Airway epithelial cell (primary cell): ENCODE measurements around the gene HIGD1C. TPM values are rescaled to one million over a fixed set of nuclear protein-coding genes. Genes with fewer than 3 reads are reported as not detected.

Experiments
- total RNA-seq: library from RNA; depleted of rRNA; stranded (reverse); fragments of >200 nt; gene quantifications from 2 replicates; pipeline ENCODE4 v1.2.3, GENCODE V29; 2015

HIGD1C gene
- not detected in 2 replicates for total RNA-seq

GRCh38 chr12:50952510-50952909, at the start of gene HIGD1C:
HIGD1C (plus strand) TSS chr12:50952544; CDS start chr12:50953999, 1,455 bp downstream.

Other genes with a start within 250 kb of the HIGD1C start
- gene ATF1, start 188.4 kb upstream of the HIGD1C start, total RNA-seq = 15.6 and 21.7 TPM in 2 replicates
- gene TMPRSS12, start 109.6 kb upstream of the HIGD1C start, total RNA-seq = not detected in 2 replicates
- gene SLC11A2, start 73.8 kb downstream of the HIGD1C start, total RNA-seq = 19.8 and 29.0 TPM in 2 replicates
- 21.7 and 25.7 TPM in 2 replicates for gene LETMD1, start 95.8 kb downstream of the HIGD1C start, total RNA-seq
- 13.2 and 15.2 TPM in 2 replicates for gene CSRNP2, start 131.1 kb downstream of the HIGD1C start, total RNA-seq
- gene TFCP2, start 220.6 kb downstream of the HIGD1C start, total RNA-seq = 11.2 and 13.6 TPM in 2 replicates